ENCODE data around the gene PTGDS. TPM values are rescaled to one million over a fixed set of nuclear protein-coding genes. Genes with fewer than 3 reads are reported as not detected.

Gene PTGDS
- polyA plus RNA-seq, 1 donor from 2014 or later, result 2.0 TPM

- H3K4me2 ChIP-seq (ENCODE audit: low read length), result no peak overlapping the region
- TF ChIP-seq, protein P1, sequence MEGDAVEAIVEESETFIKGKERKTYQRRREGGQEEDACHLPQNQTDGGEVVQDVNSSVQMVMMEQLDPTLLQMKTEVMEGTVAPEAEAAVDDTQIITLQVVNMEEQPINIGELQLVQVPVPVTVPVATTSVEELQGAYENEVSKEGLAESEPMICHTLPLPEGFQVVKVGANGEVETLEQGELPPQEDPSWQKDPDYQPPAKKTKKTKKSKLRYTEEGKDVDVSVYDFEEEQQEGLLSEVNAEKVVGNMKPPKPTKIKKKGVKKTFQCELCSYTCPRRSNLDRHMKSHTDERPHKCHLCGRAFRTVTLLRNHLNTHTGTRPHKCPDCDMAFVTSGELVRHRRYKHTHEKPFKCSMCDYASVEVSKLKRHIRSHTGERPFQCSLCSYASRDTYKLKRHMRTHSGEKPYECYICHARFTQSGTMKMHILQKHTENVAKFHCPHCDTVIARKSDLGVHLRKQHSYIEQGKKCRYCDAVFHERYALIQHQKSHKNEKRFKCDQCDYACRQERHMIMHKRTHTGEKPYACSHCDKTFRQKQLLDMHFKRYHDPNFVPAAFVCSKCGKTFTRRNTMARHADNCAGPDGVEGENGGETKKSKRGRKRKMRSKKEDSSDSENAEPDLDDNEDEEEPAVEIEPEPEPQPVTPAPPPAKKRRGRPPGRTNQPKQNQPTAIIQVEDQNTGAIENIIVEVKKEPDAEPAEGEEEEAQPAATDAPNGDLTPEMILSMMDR (IDR thresholded peaks at IDR 0.05; ENCODE audit: poor library complexity, severe bottlenecking), result no peak
- TF ChIP-seq TAF1 (IDR thresholded peaks at IDR 0.05; ENCODE audit: low read depth) (no peak), EP300 (conservative IDR thresholded peaks at IDR 0.05; ENCODE audit: poor library complexity, severe bottlenecking) (no peak), RAD21 (conservative IDR thresholded peaks at IDR 0.05) (no peak), EZH2 (IDR thresholded peaks at IDR 0.05; ENCODE audit: borderline replicate concordance, insufficient read depth, low read length, poor library complexity, severe bottlenecking) (no peak), MXI1 (conservative IDR thresholded peaks at IDR 0.05; ENCODE audit: poor library complexity, severe bottlenecking) (no peak), SMC3 (conservative IDR thresholded peaks at IDR 0.05; ENCODE audit: poor library complexity) (no peak), POLR2AphosphoS5 (IDR thresholded peaks at IDR 0.05) (no peak)
- TF ChIP-seq, protein P2, sequence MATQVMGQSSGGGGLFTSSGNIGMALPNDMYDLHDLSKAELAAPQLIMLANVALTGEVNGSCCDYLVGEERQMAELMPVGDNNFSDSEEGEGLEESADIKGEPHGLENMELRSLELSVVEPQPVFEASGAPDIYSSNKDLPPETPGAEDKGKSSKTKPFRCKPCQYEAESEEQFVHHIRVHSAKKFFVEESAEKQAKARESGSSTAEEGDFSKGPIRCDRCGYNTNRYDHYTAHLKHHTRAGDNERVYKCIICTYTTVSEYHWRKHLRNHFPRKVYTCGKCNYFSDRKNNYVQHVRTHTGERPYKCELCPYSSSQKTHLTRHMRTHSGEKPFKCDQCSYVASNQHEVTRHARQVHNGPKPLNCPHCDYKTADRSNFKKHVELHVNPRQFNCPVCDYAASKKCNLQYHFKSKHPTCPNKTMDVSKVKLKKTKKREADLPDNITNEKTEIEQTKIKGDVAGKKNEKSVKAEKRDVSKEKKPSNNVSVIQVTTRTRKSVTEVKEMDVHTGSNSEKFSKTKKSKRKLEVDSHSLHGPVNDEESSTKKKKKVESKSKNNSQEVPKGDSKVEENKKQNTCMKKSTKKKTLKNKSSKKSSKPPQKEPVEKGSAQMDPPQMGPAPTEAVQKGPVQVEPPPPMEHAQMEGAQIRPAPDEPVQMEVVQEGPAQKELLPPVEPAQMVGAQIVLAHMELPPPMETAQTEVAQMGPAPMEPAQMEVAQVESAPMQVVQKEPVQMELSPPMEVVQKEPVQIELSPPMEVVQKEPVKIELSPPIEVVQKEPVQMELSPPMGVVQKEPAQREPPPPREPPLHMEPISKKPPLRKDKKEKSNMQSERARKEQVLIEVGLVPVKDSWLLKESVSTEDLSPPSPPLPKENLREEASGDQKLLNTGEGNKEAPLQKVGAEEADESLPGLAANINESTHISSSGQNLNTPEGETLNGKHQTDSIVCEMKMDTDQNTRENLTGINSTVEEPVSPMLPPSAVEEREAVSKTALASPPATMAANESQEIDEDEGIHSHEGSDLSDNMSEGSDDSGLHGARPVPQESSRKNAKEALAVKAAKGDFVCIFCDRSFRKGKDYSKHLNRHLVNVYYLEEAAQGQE (IDR thresholded peaks at IDR 0.05; ENCODE audit: borderline replicate concordance), result no peak
- no peaks in the 10 kb centered on the region for H3F3A ChIP-seq (ENCODE audit: insufficient read depth, low read length, poor library complexity, severe bottlenecking)
- no peaks in the 10 kb centered on the region for H4K20me1 ChIP-seq (ENCODE audit: insufficient read depth)
- H3K27me3 ChIP-seq (ENCODE audit: insufficient read depth, low read depth, low read length), result peaks cover 11% of the 10 kb centered on the region
- H3K36me3 ChIP-seq (ENCODE audit: insufficient read depth, low read length), result no peaks in the 10 kb centered on the region
- H3K9me3 ChIP-seq (ENCODE audit: low read length), result no peaks in the 10 kb centered on the region
- no peak overlapping the region for H3K27ac ChIP-seq (ENCODE audit: low read length)
- no peak overlapping the region for H2AFZ ChIP-seq (ENCODE audit: low read depth, low read length)
- H3K9ac ChIP-seq (ENCODE audit: low read length), result no peak overlapping the region
- H3K79me2 ChIP-seq (replicated peaks; ENCODE audit: insufficient read depth, low read length), result no peaks in the 10 kb centered on the region
- H3K9me2 ChIP-seq (ENCODE audit: insufficient read depth, low read length), result no peaks in the 10 kb centered on the region
- no peak overlapping the region for H3K4me3 ChIP-seq (ENCODE audit: low read length)
These were observed 2.3 kb upstream of the PTGDS start for GRCh38 chr9:136974817-136975535.

GRCh38 chr9:136975644-136976043 lies 1.7 kb upstream of the PTGDS start:
- Histone ChIP-seq H3K4me3 (ENCODE audit: low read length) (no peak overlapping the region), H3K4me2 (ENCODE audit: low read length) (no peak overlapping the region), H4K20me1 (ENCODE audit: insufficient read depth) (no peaks in the 10 kb centered on the region), H3K27ac (ENCODE audit: low read length) (no peak overlapping the region), H3F3A (ENCODE audit: insufficient read depth, low read length, poor library complexity, severe bottlenecking) (no peaks in the 10 kb centered on the region), H3K79me2 (replicated peaks; ENCODE audit: insufficient read depth, low read length) (no peaks in the 10 kb centered on the region), H3K27me3 (ENCODE audit: insufficient read depth, low read depth, low read length) (peaks cover 11% of the 10 kb centered on the region), H2AFZ (ENCODE audit: low read depth, low read length) (no peak overlapping the region), H3K9ac (ENCODE audit: low read length) (no peak overlapping the region), H3K36me3 (ENCODE audit: insufficient read depth, low read length) (no peaks in the 10 kb centered on the region), H3K9me3 (ENCODE audit: low read length) (no peaks in the 10 kb centered on the region), H3K9me2 (ENCODE audit: insufficient read depth, low read length) (no peaks in the 10 kb centered on the region)
- TF ChIP-seq TAF1 (IDR thresholded peaks at IDR 0.05; ENCODE audit: low read depth), result no peak
- TF ChIP-seq, protein P2 (IDR thresholded peaks at IDR 0.05; ENCODE audit: borderline replicate concordance), result no peak
- no peak for TF ChIP-seq SMC3 (conservative IDR thresholded peaks at IDR 0.05; ENCODE audit: poor library complexity)
- TF ChIP-seq, protein P1 (IDR thresholded peaks at IDR 0.05; ENCODE audit: poor library complexity, severe bottlenecking), result no peak
- no peak for TF ChIP-seq POLR2AphosphoS5 (IDR thresholded peaks at IDR 0.05)
- no peak for TF ChIP-seq EZH2 (IDR thresholded peaks at IDR 0.05; ENCODE audit: borderline replicate concordance, insufficient read depth, low read length, poor library complexity, severe bottlenecking)

Data from neural cell (in vitro differentiated cells).